Fibroblast of the conjunctiva (primary cell): ENCODE measurements around the gene FSCN2.
"Not testable (repeated sequence)": the region's sequence is repeated elsewhere in the genome, so short reads cannot be mapped to it uniquely, and the experiment has no call there.

Experiments used
- DNase-seq: peaks from one replicate; pipeline ENCODE4 v3.0.0-alpha.2; 2010; ENCODE audit warnings: low read depth

Gene FSCN2

DNA sequence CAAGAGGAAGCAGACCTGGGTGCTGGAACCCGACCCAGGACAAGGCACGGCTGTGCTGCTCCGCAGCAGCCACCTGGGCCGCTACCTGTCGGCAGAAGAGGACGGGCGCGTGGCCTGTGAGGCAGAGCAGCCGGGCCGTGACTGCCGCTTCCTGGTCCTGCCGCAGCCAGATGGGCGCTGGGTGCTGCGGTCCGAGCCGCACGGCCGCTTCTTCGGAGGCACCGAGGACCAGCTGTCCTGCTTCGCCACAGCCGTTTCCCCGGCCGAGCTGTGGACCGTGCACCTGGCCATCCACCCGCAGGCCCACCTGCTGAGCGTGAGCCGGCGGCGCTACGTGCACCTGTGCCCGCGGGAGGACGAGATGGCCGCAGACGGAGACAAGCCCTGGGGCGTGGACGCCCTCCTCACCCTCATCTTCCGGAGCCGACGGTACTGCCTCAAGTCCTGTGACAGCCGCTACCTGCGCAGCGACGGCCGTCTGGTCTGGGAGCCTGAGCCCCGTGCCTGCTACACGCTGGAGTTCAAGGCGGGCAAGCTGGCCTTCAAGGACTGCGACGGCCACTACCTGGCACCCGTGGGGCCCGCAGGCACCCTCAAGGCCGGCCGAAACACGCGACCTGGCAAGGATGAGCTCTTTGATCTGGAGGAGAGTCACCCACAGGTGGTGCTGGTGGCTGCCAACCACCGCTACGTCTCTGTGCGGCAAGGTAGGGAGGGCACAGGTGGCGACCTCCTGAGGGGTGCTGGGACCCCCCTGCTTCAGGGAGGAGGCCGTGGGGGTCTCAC is 667 bp downstream of the FSCN2 start:
- DNase-seq: no peak

DNA sequence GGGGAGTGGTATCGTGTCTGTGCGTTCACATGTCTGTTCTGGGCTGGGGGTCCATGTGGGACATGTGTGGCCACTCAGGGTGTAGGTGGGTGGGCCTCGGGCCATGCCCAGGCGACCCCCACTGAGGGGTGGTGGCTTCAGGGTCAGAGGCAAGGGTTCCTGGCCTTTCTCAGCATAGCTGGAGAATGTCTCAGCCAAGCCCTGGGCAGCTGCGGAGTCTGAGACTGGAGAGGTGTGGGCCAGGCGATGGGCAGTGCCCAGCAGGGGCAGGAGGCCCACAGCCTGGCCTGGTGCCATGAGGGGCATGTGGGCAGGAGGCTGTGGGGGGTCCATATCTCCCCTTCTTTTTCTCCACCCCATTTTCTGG is 1.2 kb downstream of the FSCN2 start:
- DNase-seq: no peak

- not testable (repeated sequence) for DNase-seq
These were observed 2.8 kb downstream of the FSCN2 start for GRCh38 chr17:81531013-81531412.

DNA sequence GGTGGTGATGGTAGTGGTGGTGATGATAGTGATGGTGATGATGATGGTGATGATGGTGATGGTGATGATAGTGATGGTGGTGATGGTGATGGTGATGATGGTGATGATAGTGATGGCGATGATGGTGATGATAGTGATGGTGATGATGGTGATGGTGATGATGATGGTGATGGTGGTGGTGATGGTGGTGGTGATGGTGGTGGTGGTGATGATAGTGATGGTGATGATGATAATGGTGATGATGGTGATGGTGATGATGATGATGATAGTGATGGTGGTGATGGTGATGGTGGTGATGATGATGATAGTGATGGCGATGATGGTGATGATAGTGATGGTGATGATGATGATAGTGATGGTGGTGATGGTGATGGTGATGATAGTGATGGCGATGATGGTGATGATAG is 3.8 kb downstream of the FSCN2 start:
- DNase-seq: not testable (repeated sequence)

- DNase-seq: no peak
These were observed 4.5 kb downstream of the FSCN2 start for GRCh38 chr17:81532490-81533287.

DNA sequence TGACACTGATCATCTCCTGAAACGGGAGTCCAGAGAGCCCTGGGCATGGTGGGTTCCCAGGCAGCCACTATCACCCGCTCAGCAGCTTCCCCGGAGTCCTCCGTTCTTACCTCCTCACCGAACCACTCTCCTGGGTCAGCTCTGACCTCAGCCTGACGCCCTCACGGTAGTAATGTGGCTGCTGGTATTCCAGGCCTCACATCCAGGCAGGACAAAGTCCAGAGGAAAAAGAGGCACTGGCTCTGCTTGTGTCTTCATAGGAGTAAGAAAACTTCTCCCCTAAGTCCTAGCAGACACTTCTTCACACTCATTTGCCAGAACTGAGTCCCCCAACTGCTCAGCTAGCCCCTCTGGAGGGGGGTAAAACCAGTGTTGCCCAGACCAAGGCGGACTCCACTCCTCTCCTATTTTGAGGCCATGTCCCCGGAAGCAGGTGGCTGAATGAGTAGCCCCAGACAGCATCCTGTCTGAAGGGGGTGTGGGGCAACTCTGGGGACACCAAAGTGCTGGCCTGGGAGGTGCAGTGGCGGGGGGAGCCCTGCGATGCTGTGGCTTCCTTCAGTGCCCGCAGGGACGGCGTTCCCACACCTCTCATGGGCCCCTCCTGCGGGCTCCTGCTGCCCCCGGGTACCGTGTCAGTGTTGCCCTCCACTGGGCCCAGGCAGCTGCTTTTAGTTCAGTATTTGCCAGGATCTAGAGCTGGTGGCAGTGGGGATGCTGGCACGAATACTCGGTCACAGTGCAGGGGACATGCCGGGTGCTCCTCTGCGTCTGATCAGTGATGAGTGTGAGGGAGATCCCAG is 5.4 kb downstream of the FSCN2 start:
- DNase-seq: no peak

GRCh38 chr17:81534157-81535006 is 6.2 kb downstream of the FSCN2 start:
- DNase-seq: no peak

DNA sequence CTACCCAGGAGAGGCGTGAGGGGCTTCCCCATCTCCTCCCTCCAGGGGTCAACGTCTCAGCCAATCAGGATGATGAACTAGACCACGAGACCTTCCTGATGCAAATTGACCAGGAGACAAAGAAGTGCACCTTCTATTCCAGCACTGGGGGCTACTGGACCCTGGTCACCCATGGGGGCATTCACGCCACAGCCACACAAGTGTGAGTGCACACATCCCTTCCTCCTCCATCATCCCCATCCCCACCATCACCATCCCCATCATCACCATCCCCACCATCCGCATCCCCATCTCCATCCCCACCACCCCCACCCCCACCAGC is 6.8 kb downstream of the FSCN2 start:
- DNase-seq: no peak

- DNase-seq: no peak
These were observed 7.5 kb downstream of the FSCN2 start for GRCh38 chr17:81535480-81536298.

DNA sequence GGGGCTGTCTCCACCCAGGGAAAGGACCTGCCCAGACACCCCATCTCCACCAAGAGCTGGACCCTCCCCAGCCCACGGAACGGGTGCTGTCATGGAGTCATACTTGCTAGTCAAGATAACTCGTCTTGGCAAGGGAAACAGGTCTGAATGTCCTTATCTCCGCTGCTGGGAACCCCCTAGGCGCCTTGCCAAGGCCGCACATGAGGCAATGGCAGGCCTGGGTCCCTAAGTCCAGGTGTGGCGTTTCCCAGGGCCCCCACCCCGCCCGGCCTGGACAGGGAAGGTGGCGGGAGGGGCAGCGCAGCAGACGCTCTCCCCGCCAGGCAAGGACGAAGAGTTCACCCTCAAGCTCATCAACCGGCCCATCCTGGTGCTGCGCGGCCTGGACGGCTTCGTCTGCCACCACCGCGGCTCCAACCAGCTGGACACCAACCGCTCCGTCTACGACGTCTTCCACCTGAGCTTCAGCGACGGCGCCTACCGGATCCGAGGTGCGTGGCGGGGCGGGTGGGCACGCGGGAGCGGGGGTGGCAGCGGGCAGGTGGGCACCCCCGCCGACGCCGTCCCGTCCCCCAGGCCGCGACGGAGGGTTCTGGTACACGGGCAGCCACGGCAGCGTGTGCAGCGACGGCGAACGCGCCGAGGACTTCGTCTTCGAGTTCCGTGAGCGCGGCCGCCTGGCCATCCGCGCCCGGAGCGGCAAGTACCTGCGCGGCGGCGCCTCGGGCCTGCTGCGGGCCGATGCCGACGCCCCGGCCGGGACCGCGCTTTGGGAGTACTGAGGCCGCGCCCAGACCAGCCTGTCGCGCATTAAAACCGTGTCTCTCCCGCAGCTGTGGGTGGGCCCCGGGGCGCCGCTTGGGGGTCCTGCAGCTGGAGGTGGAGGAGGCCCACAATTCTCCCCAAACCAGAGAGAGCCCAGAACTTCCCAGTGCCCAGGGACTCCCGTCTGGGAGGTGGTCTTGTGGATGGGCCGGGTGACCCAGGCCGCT is 8.4 kb downstream of the FSCN2 start:
- DNase-seq: no peak

DNA sequence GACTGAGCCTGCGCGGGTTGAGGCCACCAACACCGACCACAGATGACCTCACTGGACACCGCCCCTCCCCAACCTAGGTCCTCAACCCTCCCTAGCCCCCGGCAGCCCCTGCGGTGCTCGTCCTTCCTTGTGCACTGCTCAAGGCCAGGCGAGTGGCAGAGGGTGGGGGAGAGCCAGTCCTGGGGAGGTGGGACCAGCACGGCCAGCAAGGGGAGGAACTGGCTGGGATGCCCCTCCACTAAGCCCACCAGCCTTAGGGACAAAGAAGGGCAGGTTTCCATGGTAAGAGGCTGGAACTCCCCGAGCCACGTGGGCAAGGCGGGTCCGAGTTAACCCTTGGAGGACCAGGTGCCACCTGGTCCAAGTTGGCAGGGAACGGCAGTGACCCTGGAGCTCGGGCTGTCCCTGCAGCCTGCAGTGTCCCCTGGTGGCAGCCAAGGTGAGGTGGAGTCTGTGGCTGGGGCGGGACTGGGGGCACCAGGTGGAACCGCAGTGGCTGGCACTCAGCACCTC is 9.2 kb downstream of the FSCN2 start:
- DNase-seq: no peak

DNA sequence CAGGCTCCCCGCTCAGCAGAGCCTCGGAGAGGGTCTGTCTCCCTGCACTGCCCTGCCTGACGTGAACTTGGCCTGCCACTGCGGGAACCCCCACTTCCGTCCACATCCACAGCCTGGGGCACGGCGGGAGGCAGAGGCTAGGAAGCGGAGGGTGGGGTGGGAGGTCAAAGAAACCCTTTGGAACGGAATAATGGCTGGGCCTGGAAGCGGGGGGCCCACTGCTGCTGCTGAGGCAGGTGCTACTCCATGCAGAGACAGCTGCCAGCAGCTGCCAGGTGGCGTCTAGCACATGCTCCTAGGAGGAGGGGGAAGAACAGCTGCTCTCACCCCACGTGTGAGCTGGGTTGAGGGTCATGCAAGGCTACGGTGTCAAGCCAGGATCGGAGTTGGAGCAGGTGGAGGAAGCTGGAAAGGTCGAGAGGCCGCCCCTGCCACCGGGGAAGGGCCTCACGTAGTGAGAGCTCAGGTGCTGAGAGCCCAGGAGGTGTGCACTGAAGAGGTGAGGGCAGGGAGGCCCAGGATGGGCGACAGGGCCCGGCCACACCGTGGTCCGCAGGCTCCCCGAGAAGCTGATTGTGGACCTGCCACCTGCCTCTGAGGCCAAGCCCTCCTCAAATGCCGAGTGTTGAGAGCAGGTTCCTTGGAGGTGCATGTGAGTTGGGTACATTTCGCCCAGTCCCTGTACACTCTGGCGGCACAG is 9.8 kb downstream of the FSCN2 start:
- no peak for DNase-seq

GRCh38 chr17:81538651-81539570 is 10.7 kb downstream of the FSCN2 start:
- DNase-seq: no peak

- DNase-seq: no peak
These were observed 11.4 kb downstream of the FSCN2 start for GRCh38 chr17:81539571-81539900.

DNA sequence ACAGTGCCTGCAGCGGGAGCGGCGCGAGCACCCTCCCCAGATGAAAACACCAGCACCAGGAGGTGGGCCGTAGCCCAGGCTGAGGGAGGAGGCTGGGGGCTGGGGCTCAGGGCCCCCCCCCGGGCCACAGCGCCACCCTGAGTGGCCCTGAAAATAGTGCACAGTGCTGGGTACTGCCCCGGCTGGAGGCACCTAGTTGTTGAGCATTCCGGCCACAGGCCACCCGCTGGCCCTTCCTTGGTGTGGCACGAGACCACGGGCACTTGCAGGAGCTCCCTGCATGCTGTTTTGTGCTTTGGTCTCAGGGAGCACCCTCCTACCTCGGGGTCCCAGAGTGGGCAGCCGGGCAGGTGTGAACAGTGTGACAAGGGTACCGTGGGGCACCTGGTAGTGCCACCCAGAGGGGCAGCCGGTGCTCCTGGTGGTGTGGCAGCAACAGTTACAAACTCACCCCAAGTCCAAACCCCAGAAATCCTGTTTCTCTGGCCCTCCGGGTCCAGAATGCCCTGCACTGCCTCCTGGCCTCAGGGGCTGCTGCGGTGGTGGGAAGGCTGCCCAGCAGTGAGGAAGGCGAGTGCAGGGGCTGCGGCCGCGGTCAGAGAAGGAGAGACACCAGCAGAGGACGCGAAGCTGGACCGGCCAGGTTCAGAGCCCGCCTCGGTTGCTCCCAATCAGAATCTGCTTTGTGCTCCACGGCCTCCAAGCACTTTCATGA is 11.9 kb downstream of the FSCN2 start:
- no peak for DNase-seq

DNA sequence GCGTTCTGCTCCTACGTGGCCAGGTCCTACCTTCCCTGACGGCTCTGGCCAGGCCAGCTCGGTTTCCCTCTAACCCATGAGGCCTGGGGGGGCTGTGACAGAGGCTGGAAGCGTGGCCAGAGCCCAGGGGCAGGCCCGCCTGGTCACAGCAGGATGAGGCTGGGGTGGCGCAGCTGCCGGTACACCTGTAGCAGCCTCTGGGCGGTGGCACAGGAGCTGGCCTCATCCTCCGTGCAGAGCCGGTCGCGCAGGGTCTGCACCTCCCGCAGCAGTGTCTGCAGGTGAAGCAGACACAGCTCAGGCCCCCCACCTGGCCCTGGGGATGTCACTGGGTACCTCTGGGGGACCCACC is 12.5 kb downstream of the FSCN2 start:
- DNase-seq: no peak

GRCh38 chr17:81541123-81541522 is 12.9 kb downstream of the FSCN2 start:
- no peak for DNase-seq
